ENCODE measurements around the gene CAMKK2. TPM values are rescaled to one million over a fixed set of nuclear protein-coding genes. Genes with fewer than 3 reads are reported as not detected.
"Not testable (repeated sequence)": the region's sequence is repeated elsewhere in the genome, so short reads cannot be mapped to it uniquely, and the experiment has no call there.

Gene CAMKK2
- total RNA-seq, 1 donor from 2014 or later = 29.8 TPM

DNA sequence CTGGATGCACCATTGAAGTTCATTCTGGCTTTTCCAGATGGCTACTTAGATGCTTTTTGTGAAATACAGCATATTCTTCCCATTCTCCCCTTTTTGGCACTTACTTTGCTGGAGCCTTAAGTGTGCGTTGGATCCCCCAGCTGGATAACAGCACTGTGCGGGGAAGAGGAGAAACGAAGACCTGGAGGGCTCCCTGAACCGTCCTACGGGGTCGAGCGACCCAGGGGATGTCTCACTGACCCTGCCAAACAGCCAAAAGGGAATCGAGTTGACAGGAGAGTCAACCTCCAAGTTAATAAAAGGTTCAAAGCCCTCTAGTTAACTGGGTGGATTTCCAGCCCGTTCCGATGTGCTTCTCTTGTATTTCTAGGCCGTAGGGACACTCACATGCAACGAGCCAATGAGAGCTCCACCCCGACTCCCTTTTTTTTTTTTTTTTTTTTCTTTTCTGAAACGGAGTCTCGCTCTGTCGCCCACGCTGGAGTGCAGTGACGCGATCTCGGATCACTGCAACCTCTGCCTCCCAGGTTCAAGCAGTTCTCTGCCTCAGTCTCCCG is 1.0 kb upstream of the CAMKK2 start:
- DNase-seq = peak; percentile 28

DNA sequence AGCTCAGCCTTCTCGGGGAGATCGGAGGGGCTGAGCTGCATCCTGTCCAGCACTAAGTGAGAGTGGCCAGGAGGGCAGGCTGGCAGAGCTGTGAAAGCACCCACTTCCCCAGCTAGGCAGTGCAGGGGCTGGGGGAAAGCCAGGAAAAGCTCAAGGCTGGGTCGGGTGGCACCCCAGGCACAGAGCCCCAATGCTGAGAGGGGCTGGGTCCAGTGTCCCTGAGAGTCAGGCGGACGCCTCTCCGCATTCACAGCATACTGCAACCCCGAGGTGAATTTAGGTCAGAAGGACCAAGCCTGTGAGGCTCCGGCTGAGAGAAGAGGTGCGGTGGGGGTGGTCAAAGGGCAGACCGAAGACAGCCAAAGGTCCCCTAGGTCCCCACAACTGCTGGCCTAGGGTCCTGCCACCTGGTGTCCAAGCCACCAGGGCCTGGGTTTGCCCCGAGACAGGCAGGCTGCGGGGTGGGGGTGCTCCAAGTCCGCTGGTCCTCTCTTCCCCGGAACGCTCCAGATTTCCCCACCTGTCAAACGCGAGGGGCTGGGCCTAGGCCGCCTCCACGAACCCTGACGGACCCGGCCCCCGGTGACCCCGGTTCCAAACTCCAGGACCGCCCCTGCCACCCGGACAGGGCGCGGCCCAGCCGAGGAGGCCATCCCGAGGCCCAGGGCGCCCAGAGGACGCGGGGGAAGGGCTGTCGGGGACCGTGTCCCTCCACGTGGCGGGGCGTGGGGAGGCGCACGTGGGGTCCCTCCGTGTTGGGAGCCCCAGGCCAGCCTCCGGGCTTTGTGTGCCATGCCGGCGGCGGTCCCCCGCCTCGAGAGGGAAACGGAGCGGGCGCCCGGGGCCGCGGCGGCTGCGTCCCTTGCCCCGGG is 527 bp downstream of the CAMKK2 start:
- peak; percentile 25 for DNase-seq

DNA sequence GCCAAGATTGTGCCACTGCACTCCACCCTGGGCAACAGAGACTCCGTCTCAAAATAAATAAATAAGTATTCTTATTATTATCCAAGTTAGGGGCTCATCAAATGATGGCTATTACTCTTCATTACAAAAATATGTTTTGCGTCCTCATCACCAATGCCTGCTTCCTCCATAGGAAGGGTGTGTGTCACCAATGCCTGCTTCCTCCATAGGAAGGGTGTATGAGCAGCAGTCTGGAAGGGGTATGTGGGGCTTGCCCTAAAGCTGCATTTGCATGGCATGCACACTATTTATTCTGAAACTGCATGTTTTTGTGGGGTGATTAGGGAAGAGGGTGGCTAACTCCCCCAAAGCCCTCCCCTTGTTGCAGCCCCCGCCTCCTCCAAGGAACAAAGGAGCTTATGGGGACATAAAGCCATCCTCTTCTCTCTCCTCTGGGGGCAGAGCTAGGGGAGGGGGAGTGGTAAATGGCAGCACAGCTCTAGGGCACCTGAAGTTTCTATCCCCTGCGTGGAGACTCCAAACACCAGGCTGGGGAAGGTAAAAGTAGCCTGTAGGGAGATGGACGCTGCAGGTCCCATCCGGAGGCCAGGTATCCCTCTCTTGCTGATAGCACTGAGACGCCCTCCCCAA is 1.3 kb downstream of the CAMKK2 start:
- peak; percentile 41 for DNase-seq

DNA sequence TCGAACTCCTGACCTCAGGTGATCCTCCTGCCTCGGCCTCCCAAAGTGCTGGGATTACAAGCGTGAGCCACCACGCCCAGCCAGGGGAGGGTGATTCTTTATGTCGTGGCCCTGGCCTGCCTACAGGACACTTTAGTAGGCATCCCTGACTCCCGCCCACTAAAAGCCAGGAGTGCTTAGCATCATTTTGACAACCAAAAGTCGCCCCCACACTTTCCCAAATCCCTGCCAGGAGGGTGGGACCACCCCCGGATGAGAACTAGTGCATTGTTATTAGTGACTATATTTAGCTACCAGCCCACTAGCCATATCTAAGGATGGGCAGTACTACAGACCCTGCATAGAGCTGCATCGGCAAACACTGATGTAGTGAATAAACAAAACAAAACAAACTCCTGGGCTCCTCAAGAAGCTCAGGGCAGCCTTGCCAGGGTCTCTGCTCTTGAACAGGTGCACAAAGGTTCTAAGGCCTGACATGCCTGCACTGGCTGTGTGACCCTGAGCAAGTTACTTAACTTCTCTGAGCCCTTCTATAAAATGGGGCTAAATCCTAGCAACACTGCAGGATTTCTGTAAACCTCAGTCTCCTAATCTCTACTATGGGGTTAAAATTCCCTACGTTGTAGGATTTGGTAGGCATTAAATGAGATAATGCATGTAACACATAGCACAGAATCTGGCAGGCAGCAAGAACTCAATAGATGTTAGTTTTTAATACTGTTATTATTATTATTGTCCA is 2.2 kb downstream of the CAMKK2 start:
- no peak for DNase-seq

DNA sequence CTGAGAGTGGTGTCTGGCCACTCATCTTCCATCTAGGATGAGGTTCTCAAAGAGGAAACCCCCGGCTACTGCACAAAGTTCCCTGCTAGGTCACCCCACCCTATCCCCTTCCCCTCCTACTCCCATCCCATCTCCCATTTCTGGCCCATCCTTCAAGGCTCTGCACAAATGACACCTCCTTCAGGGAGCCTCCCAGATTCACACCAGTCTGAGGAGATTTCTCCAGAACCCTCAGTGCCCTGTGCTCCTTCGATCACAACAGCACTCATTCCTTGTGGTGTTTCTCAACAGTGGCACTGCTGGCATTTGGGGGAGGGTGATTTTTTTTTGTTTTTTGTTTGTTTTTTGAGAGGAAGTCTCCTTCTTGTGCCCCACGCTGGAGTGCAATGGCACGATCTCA is 2.9 kb downstream of the CAMKK2 start:
- DNase-seq = no peak

DNA sequence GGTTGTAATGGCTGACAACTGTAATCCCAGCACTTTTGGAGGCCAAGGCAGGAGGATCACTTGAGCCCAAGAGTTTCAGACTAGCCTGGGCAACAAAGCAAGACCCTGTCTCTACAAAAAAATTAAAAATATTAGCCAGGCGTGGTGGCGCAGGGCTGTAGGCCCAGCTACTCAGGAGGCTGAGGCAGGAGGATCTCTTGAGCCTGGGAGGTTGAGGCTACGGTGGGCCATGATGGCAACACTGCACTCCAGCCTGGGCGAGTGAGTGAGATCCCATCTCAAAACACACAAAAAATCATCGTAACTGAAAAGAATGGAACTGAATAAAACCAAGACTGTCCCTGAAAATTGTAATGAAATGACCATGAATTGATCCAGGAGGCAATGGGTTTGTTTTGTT is 6.1 kb downstream of the CAMKK2 start:
- no peak for DNase-seq

DNA sequence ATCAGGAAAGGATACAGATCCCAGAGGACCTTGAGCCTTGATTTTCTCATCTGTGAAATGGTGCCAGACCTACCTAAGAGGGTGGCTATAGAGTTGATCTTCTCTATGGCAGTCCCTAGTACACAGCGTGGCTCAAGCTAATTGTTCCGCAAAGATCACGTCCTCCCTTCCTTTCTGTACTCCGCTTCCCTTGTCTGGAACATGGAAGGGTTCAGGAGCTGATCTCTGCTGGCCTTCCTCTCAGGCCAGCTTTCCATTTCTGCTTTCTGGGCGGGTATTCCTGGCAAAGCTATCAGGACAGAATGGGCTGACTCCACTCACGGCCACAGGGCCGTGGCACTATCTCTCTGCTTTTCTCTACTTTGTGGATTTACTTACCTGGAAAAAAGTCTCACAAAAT is 6.5 kb downstream of the CAMKK2 start:
- no peak for DNase-seq

DNA sequence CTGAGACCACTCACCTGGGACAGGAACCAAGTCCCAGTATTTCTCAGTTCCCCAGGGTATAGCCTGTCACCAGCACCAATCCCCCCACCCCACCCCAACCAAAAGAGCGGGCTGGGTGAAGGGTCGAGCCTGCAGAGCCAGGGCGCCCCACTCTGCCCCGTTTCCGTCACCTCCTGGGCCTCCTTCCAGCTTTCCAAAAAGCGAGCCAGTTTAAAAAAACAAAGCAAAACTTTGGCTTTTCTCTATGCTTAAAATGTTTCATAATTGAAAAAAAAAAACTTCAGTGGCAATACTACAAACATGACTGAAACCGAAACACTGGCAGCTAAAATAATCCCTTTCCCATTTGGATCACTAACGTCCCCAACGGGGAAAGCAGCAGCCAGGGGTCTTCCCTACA is 7.5 kb downstream of the CAMKK2 start:
- no peak for DNase-seq

DNA sequence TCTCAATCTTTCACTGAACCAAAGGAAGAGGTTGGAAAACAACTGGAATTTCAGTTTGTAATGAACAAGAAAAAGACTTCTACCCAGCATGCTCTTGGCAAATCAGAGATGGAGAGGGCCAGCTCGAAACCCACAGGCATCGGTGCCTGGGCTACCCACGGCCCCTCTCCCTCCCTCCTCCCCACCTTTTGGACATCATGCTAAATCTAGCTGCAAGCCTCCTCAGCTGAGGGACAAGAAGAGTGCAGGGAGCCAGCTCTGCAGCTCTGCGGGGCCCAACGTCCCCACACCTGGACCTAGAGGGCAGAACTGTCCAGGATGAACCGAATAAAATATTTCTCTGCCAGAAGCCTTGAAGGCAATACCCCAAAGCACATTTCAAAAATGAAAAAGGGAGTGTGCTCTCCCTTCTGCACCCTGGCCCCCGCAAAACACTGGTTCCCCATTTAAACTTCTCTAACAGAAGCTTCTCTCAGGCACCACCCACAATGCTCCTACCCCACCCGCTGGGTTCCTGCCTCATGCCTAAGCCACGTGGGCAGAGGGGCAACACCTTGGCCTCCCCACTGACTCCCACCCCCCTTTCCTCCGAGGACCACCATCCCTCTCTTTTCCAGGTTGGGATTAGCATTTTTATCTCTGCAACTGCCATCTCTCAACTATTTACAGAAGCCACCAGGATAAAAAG is 8.2 kb downstream of the CAMKK2 start:
- DNase-seq = no peak

DNA sequence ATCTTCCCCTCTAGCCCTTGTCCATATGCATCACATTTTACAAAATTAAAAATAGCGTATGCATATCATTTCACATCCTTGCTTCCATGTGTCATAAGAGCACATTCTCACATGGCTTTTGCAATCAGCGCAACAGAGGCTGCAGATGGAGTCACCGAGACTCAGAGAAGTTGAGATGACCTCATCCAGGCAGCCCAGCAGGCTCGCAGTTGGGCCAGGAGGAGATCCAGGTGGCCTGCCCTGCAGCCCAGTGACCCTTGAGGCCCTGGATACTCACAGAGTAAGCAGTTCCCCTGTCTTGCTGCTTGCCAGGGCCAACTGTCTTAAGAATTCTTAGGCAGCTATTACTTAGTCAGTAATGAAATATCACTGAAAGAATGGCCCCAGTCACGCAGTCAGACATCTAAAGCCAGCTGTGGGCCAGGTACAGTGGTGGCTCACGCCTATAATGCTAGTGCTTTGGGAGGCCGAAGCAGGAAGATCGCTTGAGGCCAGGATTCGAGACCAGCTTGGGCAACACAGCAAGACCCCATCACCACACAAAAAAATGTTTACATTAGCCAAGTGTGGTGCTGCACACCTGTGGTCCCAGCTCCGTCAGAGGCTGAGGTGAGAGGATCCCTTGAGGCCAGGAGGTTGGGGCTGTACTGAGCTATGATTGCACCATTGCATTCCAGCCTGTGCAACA is 9.1 kb downstream of the CAMKK2 start:
- no peak for DNase-seq

DNA sequence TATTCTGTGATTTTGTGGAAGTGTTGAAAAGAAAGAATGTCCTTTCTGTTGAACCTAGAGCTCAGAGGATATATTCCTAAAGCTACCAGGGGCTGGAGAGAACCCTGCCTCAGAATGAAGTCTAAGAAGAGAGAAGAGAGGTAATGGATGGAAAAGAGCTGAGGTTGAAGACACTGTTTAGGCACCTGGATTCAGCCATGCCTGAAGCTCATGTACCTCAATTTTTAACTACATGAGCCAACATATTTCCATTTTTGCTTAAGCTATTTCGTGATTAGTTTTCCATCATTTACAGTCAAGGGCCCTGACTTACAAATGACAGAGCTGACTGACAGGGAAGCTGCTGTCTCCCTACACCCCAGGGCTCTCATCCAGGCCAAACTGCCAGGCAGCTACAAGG is 10.7 kb downstream of the CAMKK2 start:
- no peak for DNase-seq

DNA sequence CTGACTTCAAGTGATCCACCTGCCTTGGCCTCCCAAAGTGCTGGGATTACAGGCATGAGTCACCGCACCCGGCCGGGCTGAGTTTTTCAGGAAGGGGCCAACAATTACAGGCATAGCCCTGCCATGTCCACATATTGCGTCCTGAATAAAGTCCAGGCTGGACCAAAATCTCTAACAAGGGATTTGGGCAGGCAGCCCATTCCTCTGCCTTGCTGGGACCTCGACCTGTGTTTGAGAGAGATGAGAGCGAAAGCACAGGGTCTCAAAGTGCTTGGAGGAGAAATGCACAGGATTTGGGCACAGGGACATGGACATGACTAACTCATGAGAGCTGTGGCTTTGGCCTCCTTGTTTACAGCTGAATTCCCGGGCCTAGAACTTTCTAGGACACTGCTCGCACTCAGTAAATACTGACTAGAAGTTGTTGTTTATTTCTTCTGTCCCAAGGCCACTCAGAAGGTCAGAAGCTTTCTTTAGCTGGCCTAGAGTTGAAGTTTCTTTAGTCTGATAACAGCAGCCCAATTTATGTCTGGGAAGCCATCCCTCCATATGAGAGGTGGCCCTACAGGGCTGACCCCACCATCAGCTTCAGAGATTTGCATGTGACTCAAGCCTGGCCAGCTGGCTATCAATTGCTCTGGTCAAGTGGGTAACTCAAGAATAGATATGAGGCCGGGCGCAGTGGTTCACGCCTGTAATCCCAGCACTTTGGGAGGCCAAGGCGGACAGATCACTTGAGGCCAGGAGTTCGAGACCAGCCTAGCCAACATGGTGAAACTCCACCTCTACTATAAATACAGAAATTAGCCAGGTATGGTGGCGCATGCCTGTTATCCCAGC is 11.7 kb downstream of the CAMKK2 start:
- DNase-seq = peak; percentile 58

DNA sequence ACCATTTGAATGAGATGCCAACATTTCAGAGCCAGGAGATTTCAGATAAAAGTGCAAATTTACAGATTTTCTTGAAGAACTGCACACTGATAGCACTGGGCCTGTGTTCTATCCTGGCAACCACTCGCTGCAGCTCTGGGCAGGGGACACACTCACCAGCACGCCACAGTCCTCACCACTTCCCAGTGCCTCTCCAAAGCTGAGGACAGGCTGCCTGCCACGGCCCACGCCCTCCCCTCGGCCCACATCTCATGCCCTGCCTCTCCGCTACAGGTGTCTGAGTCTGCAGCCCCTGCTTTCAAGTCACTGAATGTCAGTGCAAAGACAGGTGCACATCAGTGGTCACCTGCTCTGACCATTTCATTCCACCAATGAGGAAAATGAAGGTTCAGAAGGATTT is 12.7 kb downstream of the CAMKK2 start:
- no peak for DNase-seq

DNA sequence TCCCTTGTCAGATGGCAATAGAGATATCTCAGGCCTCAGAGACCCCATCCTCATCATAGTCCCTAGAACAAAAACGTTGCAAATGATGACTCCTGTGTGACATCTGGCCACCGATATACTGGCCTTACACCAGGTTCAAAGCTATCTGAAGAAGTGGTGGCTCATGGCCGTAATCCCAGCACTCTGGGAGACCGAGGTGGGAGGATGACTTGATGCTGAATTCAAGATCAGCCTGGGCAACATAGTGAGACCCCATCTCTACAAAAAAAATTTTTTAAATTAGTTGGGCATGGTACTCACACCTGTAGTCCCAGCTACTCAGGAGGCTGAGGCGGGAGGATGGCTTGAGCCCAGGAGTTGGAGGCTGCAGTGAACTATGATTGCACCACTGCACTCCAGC is 13.1 kb downstream of the CAMKK2 start:
- no peak for DNase-seq

DNA sequence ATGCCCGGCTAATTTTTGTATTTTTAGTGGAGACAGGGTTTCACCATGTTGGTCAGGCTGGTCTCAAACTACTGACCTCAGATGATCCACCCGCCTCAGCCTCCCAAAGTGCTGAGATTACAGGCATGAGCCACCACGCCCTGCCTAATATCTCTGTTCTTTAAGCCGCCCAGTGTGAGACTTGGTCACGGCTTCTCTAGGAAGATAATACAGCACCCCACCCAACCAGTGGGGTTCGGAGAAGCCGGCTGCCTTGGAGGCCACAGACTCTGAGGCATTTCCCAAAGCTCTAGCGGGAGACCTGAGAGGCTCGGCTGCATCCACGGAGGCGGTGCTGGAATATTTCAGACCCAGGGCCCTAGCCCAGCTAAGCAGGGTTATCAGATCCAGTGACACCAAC is 13.6 kb downstream of the CAMKK2 start:
- DNase-seq = not testable (repeated sequence)

DNA sequence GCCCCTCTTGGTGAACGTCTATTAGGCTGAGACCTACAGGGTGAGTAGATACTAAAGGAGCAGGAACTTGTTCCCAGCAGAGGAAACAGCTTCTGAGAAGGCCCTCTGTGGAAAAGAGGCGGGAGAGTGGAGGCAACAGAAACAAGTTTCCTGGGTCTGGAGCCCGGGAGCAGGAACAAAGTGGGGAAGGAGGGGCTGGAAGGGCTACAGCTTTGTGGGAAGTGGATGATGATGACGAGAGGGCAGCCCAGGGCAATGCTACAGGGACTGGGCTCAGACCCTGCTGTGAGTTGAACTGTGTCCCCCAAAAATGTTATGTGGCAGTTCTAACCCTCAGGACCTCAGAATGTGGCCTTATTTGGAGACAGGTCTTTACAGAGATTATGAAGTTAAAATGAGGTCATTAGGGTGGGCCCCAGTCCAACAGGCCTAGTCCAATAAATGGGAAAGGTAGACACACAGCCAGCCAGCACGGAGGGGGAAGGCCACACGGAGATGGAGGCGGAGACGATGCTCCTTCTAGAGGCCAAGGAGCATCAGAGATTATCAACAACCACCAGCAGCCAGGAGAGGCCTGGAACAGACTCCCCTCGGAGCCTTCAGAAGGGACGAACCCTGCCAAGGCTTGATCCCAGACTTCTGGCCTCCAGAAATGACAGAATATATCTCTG is 14.3 kb downstream of the CAMKK2 start:
- no peak for DNase-seq

DNA sequence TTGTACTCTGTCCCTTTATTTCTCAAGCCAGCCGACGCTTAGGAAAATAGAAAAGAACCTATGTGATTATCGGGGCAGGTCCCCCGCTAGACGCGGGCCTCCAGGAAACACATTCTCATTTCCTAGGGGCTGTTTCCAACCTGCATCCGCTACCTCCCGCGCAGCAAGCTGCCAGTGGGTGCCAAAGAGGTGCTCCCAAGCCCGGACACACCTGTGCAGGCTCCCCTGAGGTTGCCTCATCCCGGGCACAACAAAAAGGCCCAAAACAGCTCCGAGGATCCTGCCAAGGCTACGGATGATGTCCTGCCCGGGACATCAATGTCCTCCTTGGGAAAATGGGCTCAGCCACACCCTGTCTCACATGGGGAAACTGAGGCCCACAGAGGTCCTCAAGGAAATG is 15.4 kb downstream of the CAMKK2 start:
- DNase-seq = not testable (repeated sequence)

DNA sequence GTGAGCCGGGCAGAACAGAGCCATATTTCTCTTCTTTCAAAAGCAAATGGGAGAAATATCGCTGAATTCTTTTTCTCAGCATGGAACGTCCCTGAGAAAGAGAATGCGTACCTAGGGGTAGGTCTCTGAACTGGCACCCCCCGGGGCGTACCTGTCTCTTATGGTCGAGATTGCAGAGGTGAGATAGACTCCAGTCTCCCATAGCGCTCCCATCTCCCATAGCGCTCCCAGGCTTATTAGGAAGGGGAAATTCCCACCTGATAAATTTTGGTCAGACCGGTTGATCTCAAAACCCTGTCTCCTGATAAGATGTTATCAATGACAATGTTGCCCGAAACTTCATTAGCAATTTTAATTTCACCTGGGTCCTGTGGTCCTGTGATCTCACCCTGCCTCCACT is 16.0 kb downstream of the CAMKK2 start:
- not testable (repeated sequence) for DNase-seq

DNA sequence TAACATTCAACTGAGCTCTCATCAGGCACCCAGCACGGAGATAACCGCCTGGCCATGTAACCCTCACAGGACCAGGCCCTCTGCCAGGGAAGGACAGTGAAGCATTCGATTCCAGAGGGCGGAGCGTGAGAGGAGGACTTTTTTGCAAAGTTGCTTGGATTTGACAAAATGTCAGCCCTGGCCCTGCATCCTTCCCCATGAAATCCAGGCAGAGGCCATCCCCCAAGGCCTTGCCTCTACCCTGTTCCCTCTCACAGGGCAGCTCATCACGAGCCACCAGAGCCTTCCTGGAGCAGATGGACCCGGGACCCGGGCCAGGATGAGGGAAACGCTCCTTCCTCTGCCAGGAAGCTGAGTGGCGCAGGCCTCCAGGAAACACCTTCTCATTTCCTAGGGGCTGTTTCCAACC is 17.0 kb downstream of the CAMKK2 start:
- DNase-seq = peak; percentile 80

DNA sequence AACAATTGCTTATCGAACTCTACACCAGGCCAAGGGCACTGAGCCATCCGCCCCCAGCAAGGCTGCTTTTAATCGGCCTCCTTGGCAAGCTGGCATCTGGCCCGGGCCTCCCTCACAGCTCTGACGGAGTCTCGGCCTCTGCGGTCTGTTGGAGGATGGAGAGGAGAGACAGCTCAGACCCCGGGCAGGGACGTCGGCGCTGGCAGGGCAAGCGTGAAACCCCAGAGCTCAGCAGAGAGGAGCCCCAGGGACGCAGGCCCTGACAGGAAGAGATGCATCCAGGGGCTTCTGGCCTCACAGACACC is 17.5 kb downstream of the CAMKK2 start:
- DNase-seq = peak; percentile 92
